OCI-LY7 (cell line): ENCODE data around the gene MRPS34.

Source experiments
- CTCF ChIP-seq: fragments of 200-600 bp; sonication (generic); conservative IDR thresholded peaks from 2 replicates; pipeline ENCODE4 v1.5.1; 2014; ENCODE audit warnings: mild to moderate bottlenecking, antibody characterized with exemption, low read length, moderate library complexity, mixed read lengths
- EZH2phosphoT487 ChIP-seq: fragments of 200-600 bp; sonication (generic); IDR thresholded peaks from 2 replicates; pipeline ENCODE4 v1.6.1; 2018; ENCODE audit warnings: low read depth, borderline replicate concordance, mild to moderate bottlenecking, mixed run types, antibody characterized with exemption, low read length, moderate library complexity, mixed read lengths

- TF ChIP-seq EZH2phosphoT487 = no peak
- no peak for TF ChIP-seq CTCF
Measured at GRCh38 chr16:1770328-1771187, 2.4 kb downstream of the MRPS34 start.
